WTC11 (cell line): ENCODE results near the gene CDC37L1. TPM values are rescaled to one million over a fixed set of nuclear protein-coding genes. Genes with fewer than 3 reads are reported as not detected.

Experiments used
- ATAC-seq: fragments of 200-7000 bp; cut with Tn5 transposase; 2 replicates; pipeline ENCODE4 v1.10.0; 2021; ENCODE audit warnings: mild to moderate bottlenecking, moderate library complexity
- CTCF ChIA-PET: fragments of 300-600 bp; sonication (Branson Sonifier 250); formaldehyde crosslinking; loops from one replicate; lab custom pipeline; 2021; ENCODE audit warnings: antibody characterized with exemption; lab: Charles Lee
- POLR2A ChIA-PET: fragments of 350-600 bp; sonication (Branson Sonifier 250); formaldehyde crosslinking; loops from one replicate; lab custom pipeline; 2021; ENCODE audit warnings: antibody characterized with exemption; lab: Charles Lee
- DNase-seq: peaks from one replicate; pipeline ENCODE4 v3.0.0; 2021; ENCODE audit warnings: low spot score
- H3K27ac Mint-ChIP-seq: 2 replicates; pipeline ENCODE4 v1.8.0; 2021; ENCODE audit warnings: mixed read lengths
- H3K27me3 Mint-ChIP-seq: 2 replicates; pipeline ENCODE4 v1.8.0; 2021; ENCODE audit warnings: low read depth, mild to moderate bottlenecking, moderate library complexity, mixed read lengths
- H3K36me3 Mint-ChIP-seq: 2 replicates; pipeline ENCODE4 v1.8.0; 2021; ENCODE audit warnings: mixed read lengths
- H3K4me1 Mint-ChIP-seq: 2 replicates; pipeline ENCODE4 v1.8.0; 2022; ENCODE audit warnings: mixed read lengths
- H3K4me3 Mint-ChIP-seq: 2 replicates; pipeline ENCODE4 v1.8.0; 2021; ENCODE audit warnings: mild to moderate bottlenecking, moderate library complexity, mixed read lengths
- H3K9me3 Mint-ChIP-seq: 2 replicates; pipeline ENCODE4 v1.8.0; 2021; ENCODE audit warnings: mixed read lengths
- AFF4 ChIP-seq: sonication (generic); formaldehyde crosslinking; IDR thresholded peaks from 2 replicates; pipeline ENCODE4 v1.8.1; 2023; ENCODE audit warnings: mild to moderate bottlenecking, missing genetic modification reagents, borderline replicate concordance
- EMX1 ChIP-seq: fragments of 250-450 bp; sonication (Bioruptor Pico); IDR thresholded peaks from 2 replicates; pipeline ENCODE4 v1.8.0; 2021; ENCODE audit warnings: mild to moderate bottlenecking
- ERG ChIP-seq: fragments of 250-450 bp; sonication (Bioruptor Pico); IDR thresholded peaks from 2 replicates; pipeline ENCODE4 v1.8.0; 2021; ENCODE audit warnings: mild to moderate bottlenecking
- GABPB1 ChIP-seq: sonication (generic); formaldehyde crosslinking; IDR thresholded peaks from 2 replicates; pipeline ENCODE4 v1.8.1; 2023; ENCODE audit warnings: mild to moderate bottlenecking, missing genetic modification reagents
- GTF2I ChIP-seq: fragments of 250-450 bp; sonication (Bioruptor Pico); conservative IDR thresholded peaks from 2 replicates; pipeline ENCODE4 v1.4.0; 2021; ENCODE audit warnings: mild to moderate bottlenecking
- MAX ChIP-seq: sonication (generic); formaldehyde crosslinking; IDR thresholded peaks from 2 replicates; pipeline ENCODE4 v1.8.0; 2022; ENCODE audit warnings: mild to moderate bottlenecking, missing genetic modification reagents
- NR1H2 ChIP-seq: sonication (generic); formaldehyde crosslinking; IDR thresholded peaks from 2 replicates; pipeline ENCODE4 v1.9.0; 2021; ENCODE audit warnings: mild to moderate bottlenecking, moderate library complexity, missing genetic modification reagents
- PREB ChIP-seq: sonication (generic); formaldehyde crosslinking; IDR thresholded peaks from 2 replicates; pipeline ENCODE4 v1.8.1; 2022; ENCODE audit warnings: mild to moderate bottlenecking, missing genetic modification reagents, moderate library complexity, borderline replicate concordance
- SP1 ChIP-seq: sonication (generic); formaldehyde crosslinking; conservative IDR thresholded peaks from 2 replicates; pipeline ENCODE4 v1.8.1; 2022; ENCODE audit warnings: missing genetic modification reagents
- TCF7 ChIP-seq: sonication (generic); formaldehyde crosslinking; IDR thresholded peaks from 2 replicates; pipeline ENCODE4 v1.8.0; 2022; ENCODE audit warnings: mild to moderate bottlenecking, low read depth, missing genetic modification reagents, moderate library complexity
- TEAD1 ChIP-seq: sonication (generic); formaldehyde crosslinking; IDR thresholded peaks from 2 replicates; pipeline ENCODE4 v1.8.0; 2022; ENCODE audit warnings: mild to moderate bottlenecking, missing genetic modification reagents
- USF2 ChIP-seq: sonication (generic); formaldehyde crosslinking; IDR thresholded peaks from 2 replicates; pipeline ENCODE4 v1.8.1; 2023; ENCODE audit warnings: mild to moderate bottlenecking, missing genetic modification reagents, moderate library complexity
- ZBTB43 ChIP-seq: sonication (generic); formaldehyde crosslinking; IDR thresholded peaks from 2 replicates; pipeline ENCODE4 v1.8.1; 2023; ENCODE audit warnings: mild to moderate bottlenecking, missing genetic modification reagents
- ZNF219 ChIP-seq: sonication (generic); formaldehyde crosslinking; IDR thresholded peaks from 2 replicates; pipeline ENCODE4 v1.8.0; 2023; ENCODE audit warnings: missing genetic modification reagents, mild to moderate bottlenecking, borderline replicate concordance
- ZNF281 ChIP-seq: sonication (generic); formaldehyde crosslinking; IDR thresholded peaks from 2 replicates; pipeline ENCODE4 v1.8.0; 2023; ENCODE audit warnings: mild to moderate bottlenecking, missing genetic modification reagents
- ZNF425 ChIP-seq: fragments of 250-450 bp; sonication (Bioruptor Pico); conservative IDR thresholded peaks from 2 replicates; pipeline ENCODE4 v1.9.0; 2021; ENCODE audit warnings: mild to moderate bottlenecking
- total RNA-seq: library from RNA; stranded (reverse); gene quantifications from 3 replicates; pipeline ENCODE4 v1.2.3, GENCODE V29; 2021

The CDC37L1 gene
- total RNA-seq, 1 experiment from 2014 or later: 20.1 TPM

- DNase-seq: no peak
- H3K27ac Mint-ChIP-seq: no peak overlapping the region
- TF ChIP-seq ZNF281 (CRISPR knock-in tag) (no peak), SP1 (CRISPR knock-in tag) (no peak), GABPB1 (CRISPR knock-in tag) (no peak), ZNF425 (CRISPR knock-in tag) (no peak), ZBTB43 (CRISPR knock-in tag) (no peak), TCF7 (no peak), TEAD1 (CRISPR knock-in tag) (no peak), NR1H2 (CRISPR knock-in tag) (no peak), ERG (CRISPR knock-in tag) (no peak), GTF2I (CRISPR knock-in tag) (no peak), PREB (CRISPR knock-in tag) (no peak), EMX1 (CRISPR knock-in tag) (no peak), MAX (no peak), ZNF219 (no peak), USF2 (CRISPR knock-in tag) (no peak), AFF4 (no peak)
- no peak for ATAC-seq
- H3K4me3 Mint-ChIP-seq: no peak overlapping the region
- no peaks in the 10 kb centered on the region for H3K4me1 Mint-ChIP-seq
- POLR2A ChIA-PET: no interaction called here
- peaks cover 49% of the 10 kb centered on the region for H3K36me3 Mint-ChIP-seq
- no peaks in the 10 kb centered on the region for H3K27me3 Mint-ChIP-seq
- H3K9me3 Mint-ChIP-seq: peaks cover 7% of the 10 kb centered on the region
- CTCF ChIA-PET: no interaction called here
These were observed 36.8 kb downstream of the CDC37L1 start for GRCh38 chr9:4716163-4716562.
